B cell (primary cell): ENCODE measurements around the gene CNTNAP2. TPM values are rescaled to one million over a fixed set of nuclear protein-coding genes. Genes with fewer than 3 reads are reported as not detected.

Experiments used
- ATAC-seq: fragments of 200-7000 bp; cut with Tn5 transposase; one replicate; pipeline ENCODE4 v1.10.0; 2021; ENCODE audit warnings: low read depth, mild to moderate bottlenecking, moderate number of reproducible peaks, moderate library complexity
- CTCF ChIA-PET: fragments of 350-600 bp; sonication (Branson Sonifier 250); formaldehyde crosslinking; loops from one replicate; lab custom pipeline; 2021; ENCODE audit warnings: antibody characterized with exemption, inconsistent platforms; lab: Charles Lee
- POLR2A ChIA-PET: fragments of 350-600 bp; sonication (Branson Sonifier 250); formaldehyde crosslinking; loops from one replicate; lab custom pipeline; 2021; ENCODE audit warnings: antibody characterized with exemption; lab: Charles Lee
- DNase-seq: peaks from one replicate; pipeline ENCODE4 v3.0.0; 2013
- H2AFZ ChIP-seq: 2 replicates; pipeline ENCODE4 v1.6.1; 2012; ENCODE audit warnings: mild to moderate bottlenecking, low read depth, low read length; ENCODE audit not compliant: insufficient read depth, poor library complexity, severe bottlenecking
- H3K27ac ChIP-seq, 2 donors: 1 replicate in 1 of 2; 2 replicates in 1 of 2; pipeline ENCODE4 v1.5.1; 2012 to 2013; ENCODE audit warnings: low read length in 2 of 2, mild to moderate bottlenecking in 2 of 2, moderate library complexity in 1 of 2
- H3K27me3 ChIP-seq, 4 experiments: fragments of 200-600 bp in 1 of 4; sonication (generic) in 1 of 4; replicated peaks in 1 of 4; 1 replicate in 2 of 4; 2 replicates in 2 of 4; pipeline versions ENCODE4 v1.6.1 to v1.7.0; 2013 to 2016; ENCODE audit warnings: low read length in 3 of 4, mild to moderate bottlenecking in 2 of 4, mixed read lengths in 1 of 4, moderate library complexity in 1 of 4; ENCODE audit not compliant: insufficient read depth in 4 of 4, control insufficient read depth in 3 of 4; ENCODE audit errors: control extremely low read depth in 1 of 4
- H3K36me3 ChIP-seq, 2 experiments: replicated peaks in 1 of 2; 1 replicate in 1 of 2; 2 replicates in 1 of 2; pipeline versions ENCODE4 v1.6.1 to v1.7.1; 2013; ENCODE audit warnings: low read length in 1 of 2; ENCODE audit not compliant: insufficient read depth in 2 of 2, control insufficient read depth in 1 of 2; ENCODE audit errors: control extremely low read depth in 1 of 2, extremely low read depth in 1 of 2
- H3K4me1 ChIP-seq, 2 donors: fragments of 200-600 bp in 1 of 2; sonication (generic) in 1 of 2; 1 replicate in 1 of 2; 2 replicates in 1 of 2; pipeline versions ENCODE4 v1.5.1 to v1.6.1; 2013 to 2017; ENCODE audit warnings: low read length in 2 of 2; ENCODE audit not compliant: control insufficient read depth in 2 of 2, insufficient read depth in 2 of 2
- H3K4me2 ChIP-seq: replicated peaks from 2 replicates; pipeline ENCODE3; 2012; ENCODE audit warnings: mild to moderate bottlenecking, low read depth, low read length; ENCODE audit not compliant: poor library complexity, severe bottlenecking
- H3K4me3 ChIP-seq, 5 experiments: fragments of 200-600 bp in 1 of 5; sonication (generic) in 1 of 5; 1 replicate in 3 of 5; 2 replicates in 2 of 5; pipeline versions ENCODE4 v1.5.1 to v1.7.0; 2011 to 2016; ENCODE audit warnings: low read length in 4 of 5, mild to moderate bottlenecking in 4 of 5, low read depth in 2 of 5, control low read depth in 1 of 5, moderate library complexity in 1 of 5; ENCODE audit not compliant: insufficient read depth in 1 of 5; ENCODE audit errors: control extremely low read depth in 1 of 5, extremely low read depth in 1 of 5
- H3K79me2 ChIP-seq: fragments of 200-600 bp; sonication (generic); one replicate; pipeline ENCODE4 v1.6.0; 2016; ENCODE audit warnings: low read length; ENCODE audit not compliant: control insufficient read depth, insufficient read depth
- H3K9ac ChIP-seq: fragments of 200-600 bp; sonication (generic); 2 replicates; pipeline ENCODE4 v1.6.1; 2017; ENCODE audit warnings: mild to moderate bottlenecking, low read length, moderate library complexity
- H3K9me3 ChIP-seq, 3 donors: one replicate each; pipeline versions ENCODE4 v1.6.1 to v1.7.1; 2013; ENCODE audit warnings: low read length in 2 of 3; ENCODE audit not compliant: control insufficient read depth in 2 of 3, insufficient read depth in 1 of 3; ENCODE audit errors: control extremely low read depth in 1 of 3
- H4K20me1 ChIP-seq: 2 replicates; pipeline ENCODE4 v1.6.0; 2012; ENCODE audit warnings: mild to moderate bottlenecking, low read length; ENCODE audit not compliant: insufficient read depth, control insufficient read depth, poor library complexity, severe bottlenecking
- H3K27ac Mint-ChIP-seq: one replicate; pipeline ENCODE4 v1.8.0; 2021; ENCODE audit warnings: mixed read lengths
- H3K27me3 Mint-ChIP-seq: one replicate; pipeline ENCODE4 v1.8.0; 2021; ENCODE audit warnings: mixed read lengths
- H3K4me1 Mint-ChIP-seq: one replicate; pipeline ENCODE4 v1.8.0; 2021; ENCODE audit warnings: mixed read lengths
- H3K4me3 Mint-ChIP-seq: one replicate; pipeline ENCODE4 v1.8.0; 2021; ENCODE audit warnings: mixed read lengths
- H3K9me3 Mint-ChIP-seq: one replicate; pipeline ENCODE4 v1.8.0; 2022; ENCODE audit warnings: mixed read lengths; ENCODE audit not compliant: insufficient read depth
- EZH2 ChIP-seq: IDR thresholded peaks from 2 replicates; pipeline ENCODE4 v1.6.1; 2012; ENCODE audit warnings: borderline replicate concordance, low read depth, mild to moderate bottlenecking, moderate library complexity, low read length; ENCODE audit not compliant: insufficient read depth, poor library complexity, severe bottlenecking
- WGBS: methylation state at CpG from one replicate; pipeline ENCODE4 v1.1.5; 2013; ENCODE audit warnings: missing lambda C conversion rate; ENCODE audit not compliant: insufficient coverage; 5-methylcytosine and 5-hydroxymethylcytosine counted together
- intact Hi-C: fragments of 100-400 bp; cut with micrococcal nuclease; formaldehyde crosslinking; loops from one replicate; pipeline ENCODE4 v1.10.0; 2022
- polyA plus RNA-seq: library from polyadenylated mRNA; depleted of rRNA; stranded (reverse); fragments of >200 nt; gene quantifications from 2 replicates; pipeline ENCODE4 v1.2.3, GENCODE V29; 2012
- total RNA-seq, 2 donors: library from RNA; stranded (reverse); fragments of 120-200 nt in 1 of 2; gene quantifications; 1 replicate in 1 of 2; 2 replicates in 1 of 2; pipeline versions ENCODE4 v1.2.3 to v1.2.4, GENCODE V29; 2013 to 2022
- TF ChIP-seq, protein P1 (sequence below): fragments of 200-600 bp; IDR thresholded peaks from one replicate; pipeline ENCODE4 v1.8.0; 2022; ENCODE audit warnings: antibody characterized with exemption, mild to moderate bottlenecking

The CNTNAP2 gene
- total and polyA plus RNA-seq, 2 donors (not counting 1 experiment from before 2014, with no cell fraction given), result 7.4 to 16.6 TPM

- Histone ChIP-seq H3K4me1 (no peaks in the 10 kb centered on the region), H3K27me3 (peaks cover 0 to 8% (median 2%) of the 10 kb centered on the region in 4 experiments), H3K79me2 (no peaks in the 10 kb centered on the region), H3K27ac (no peak overlapping the region), H2AFZ (no peak overlapping the region), H3K36me3 (no peaks in the 10 kb centered on the region), H3K4me2 (no peak overlapping the region), H3K9me3 (peaks cover 0 to 15% (median 12%) of the 10 kb centered on the region in 3 donors), H3K4me3 (no peak overlapping the region), H3K9ac (no peak overlapping the region), H4K20me1 (no peaks in the 10 kb centered on the region)
- no peak for DNase-seq
- Mint-ChIP-seq H3K9me3 (peaks cover 9% of the 10 kb centered on the region), H3K27ac (no peak overlapping the region), H3K27me3 (peaks cover 37% of the 10 kb centered on the region), H3K4me3 (no peak overlapping the region), H3K4me1 (peaks cover 3% of the 10 kb centered on the region)
- no peak for TF ChIP-seq EZH2
- TF ChIP-seq, protein P1, sequence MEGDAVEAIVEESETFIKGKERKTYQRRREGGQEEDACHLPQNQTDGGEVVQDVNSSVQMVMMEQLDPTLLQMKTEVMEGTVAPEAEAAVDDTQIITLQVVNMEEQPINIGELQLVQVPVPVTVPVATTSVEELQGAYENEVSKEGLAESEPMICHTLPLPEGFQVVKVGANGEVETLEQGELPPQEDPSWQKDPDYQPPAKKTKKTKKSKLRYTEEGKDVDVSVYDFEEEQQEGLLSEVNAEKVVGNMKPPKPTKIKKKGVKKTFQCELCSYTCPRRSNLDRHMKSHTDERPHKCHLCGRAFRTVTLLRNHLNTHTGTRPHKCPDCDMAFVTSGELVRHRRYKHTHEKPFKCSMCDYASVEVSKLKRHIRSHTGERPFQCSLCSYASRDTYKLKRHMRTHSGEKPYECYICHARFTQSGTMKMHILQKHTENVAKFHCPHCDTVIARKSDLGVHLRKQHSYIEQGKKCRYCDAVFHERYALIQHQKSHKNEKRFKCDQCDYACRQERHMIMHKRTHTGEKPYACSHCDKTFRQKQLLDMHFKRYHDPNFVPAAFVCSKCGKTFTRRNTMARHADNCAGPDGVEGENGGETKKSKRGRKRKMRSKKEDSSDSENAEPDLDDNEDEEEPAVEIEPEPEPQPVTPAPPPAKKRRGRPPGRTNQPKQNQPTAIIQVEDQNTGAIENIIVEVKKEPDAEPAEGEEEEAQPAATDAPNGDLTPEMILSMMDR, result peak; percentile 58
- CTCF ChIA-PET, result interaction anchor here (0.8 to 1.6 kb wide), 4 partner anchors 9 to 271 kb away, joined by 3 to 12 read pairs (median 4); no protein-coding TSS in a partner anchor
- no CpG with 5 or more reads among the region's 3 CpGs for WGBS
- intact Hi-C loops, result no loop called here
- no peak for ATAC-seq
- POLR2A ChIA-PET, result no interaction called here
Observed at GRCh38 chr7:148255333-148255732, 2138.7 kb downstream of the CNTNAP2 start.

- ChIA-PET CTCF (interaction anchor here (2.4 kb wide), 1 partner anchor 11 kb away, joined by 5 read pairs; no protein-coding TSS in a partner anchor), POLR2A (no interaction called here)
- Histone ChIP-seq H3K9me3 (peaks cover 0 to 5% (median 5%) of the 10 kb centered on the region in 3 donors), H3K27me3 (peaks cover 0 to 6% (median 2%) of the 10 kb centered on the region in 4 experiments), H3K4me3 (no peak overlapping the region), H3K4me1 (no peaks in the 10 kb centered on the region), H2AFZ (no peak overlapping the region), H3K4me2 (no peak overlapping the region), H3K9ac (no peak overlapping the region), H4K20me1 (no peaks in the 10 kb centered on the region), H3K27ac (no peak overlapping the region), H3K79me2 (no peaks in the 10 kb centered on the region), H3K36me3 (no peaks in the 10 kb centered on the region)
- intact Hi-C loops, result no loop called here
- Mint-ChIP-seq H3K9me3 (peaks cover 6% of the 10 kb centered on the region), H3K4me3 (no peak overlapping the region), H3K4me1 (peaks cover 3% of the 10 kb centered on the region), H3K27ac (no peak overlapping the region), H3K27me3 (peaks cover 30% of the 10 kb centered on the region)
- WGBS, result 53% methylated on average over 5 of the region's 6 CpGs
- DNase-seq (no peak), ATAC-seq (no peak)
- no peak for TF ChIP-seq EZH2
- TF ChIP-seq, protein P1, result no peak
Observed at GRCh38 chr7:148256433-148256832, 2139.8 kb downstream of the CNTNAP2 start.
